HG02642 (cell line): ENCODE results near the gene USP37.

Experiments
- ATAC-seq: cut with Tn5 transposase; IDR thresholded peaks from one replicate; pipeline ENCODE4 v1.9.1; 2021; ENCODE audit warnings: mild to moderate bottlenecking; ENCODE audit not compliant: unreplicated experiment, poor library complexity

Gene USP37

DNA sequence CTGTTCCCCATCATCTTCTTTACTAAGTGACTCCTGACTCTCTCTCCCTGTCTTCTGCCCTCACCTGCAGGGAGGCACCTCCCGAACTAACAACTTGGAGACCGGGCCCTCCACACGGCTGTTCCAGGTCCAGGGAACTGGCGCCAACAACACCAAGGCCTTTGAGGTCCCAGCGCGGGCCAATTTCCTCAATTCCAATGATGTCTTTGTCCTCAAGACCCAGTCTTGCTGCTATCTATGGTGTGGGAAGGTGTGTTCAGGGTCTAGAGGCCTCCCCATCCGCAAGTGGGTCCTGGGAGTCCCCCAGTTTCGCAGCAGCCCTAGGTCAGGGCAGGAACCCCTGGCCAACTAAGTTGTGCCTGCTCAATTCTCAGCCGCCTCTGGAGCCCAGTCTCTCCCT, 133.7 kb downstream of the USP37 start:
- ATAC-seq: no peak

DNA sequence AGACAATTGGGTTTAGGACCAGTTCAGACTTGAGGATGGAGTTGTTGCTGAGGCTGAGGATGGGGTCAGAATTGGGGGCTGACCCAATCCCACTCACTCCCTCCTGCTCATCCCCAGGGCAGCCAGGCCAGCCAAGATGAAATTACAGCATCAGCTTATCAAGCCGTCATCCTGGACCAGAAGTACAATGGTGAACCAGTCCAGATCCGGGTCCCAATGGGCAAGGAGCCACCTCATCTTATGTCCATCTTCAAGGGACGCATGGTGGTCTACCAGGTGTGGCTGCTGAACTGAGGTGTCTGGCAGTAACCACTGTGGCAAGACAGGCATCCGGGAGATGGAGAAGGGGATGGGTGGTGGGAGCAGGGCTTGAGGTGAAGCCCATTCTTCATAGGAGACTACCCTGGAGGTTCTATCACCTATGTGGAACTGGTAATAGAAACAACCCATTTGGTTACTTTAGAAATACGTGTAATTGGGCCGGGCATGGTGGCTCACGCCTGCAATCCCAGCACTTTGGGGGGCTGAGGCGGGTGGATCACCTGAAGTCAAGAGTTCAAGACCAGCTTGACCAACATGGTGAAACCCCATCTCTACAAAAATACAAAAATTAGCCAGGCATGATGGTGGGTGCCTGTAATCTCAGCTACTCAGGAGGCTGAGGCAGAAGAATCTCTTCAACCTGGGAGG, 135.3 kb downstream of the USP37 start:
- no peak for ATAC-seq

GRCh38 chr2:218431878-218432277, 136.3 kb downstream of the USP37 start:
- ATAC-seq: no peak

GRCh38 chr2:218430721-218431120, 137.4 kb downstream of the USP37 start:
- no peak for ATAC-seq

- ATAC-seq: no peak
Measured at GRCh38 chr2:218429911-218430692, 138.0 kb downstream of the USP37 start.

DNA sequence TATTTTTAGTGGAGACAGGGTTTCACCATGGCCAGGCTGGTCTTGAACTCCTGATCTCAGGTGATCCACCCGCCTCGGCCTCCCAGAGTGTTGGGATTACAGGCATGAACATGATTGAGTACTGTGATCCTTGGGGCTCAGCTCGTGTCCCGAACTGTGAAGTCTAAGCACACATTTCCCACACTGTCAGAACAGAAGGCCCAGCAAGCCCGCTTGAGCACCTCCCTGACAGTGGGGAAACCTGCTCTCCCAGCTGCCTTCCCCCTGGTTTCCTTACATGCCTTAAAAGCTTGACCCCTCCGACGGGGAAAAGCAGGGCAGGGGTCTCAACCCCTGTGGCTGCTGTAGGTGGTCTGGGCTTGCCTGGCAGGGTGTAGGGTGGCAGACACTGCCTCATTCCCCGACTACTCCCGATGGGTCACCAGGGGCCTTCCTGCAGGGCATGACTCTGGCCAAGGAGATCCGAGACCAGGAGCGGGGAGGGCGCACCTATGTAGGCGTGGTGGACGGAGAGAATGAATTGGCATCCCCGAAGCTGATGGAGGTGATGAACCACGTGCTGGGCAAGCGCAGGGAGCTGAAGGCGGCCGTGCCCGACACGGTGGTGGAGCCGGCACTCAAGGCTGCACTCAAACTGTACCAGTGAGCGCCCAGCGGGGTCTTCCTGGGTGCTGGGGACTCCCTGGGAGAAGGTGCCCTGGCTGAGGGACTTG, 139.1 kb downstream of the USP37 start:
- no peak for ATAC-seq

GRCh38 chr2:218427741-218428140, 140.4 kb downstream of the USP37 start:
- ATAC-seq: no peak

- no peak for ATAC-seq
Measured at GRCh38 chr2:218425531-218425930, 142.6 kb downstream of the USP37 start.

DNA sequence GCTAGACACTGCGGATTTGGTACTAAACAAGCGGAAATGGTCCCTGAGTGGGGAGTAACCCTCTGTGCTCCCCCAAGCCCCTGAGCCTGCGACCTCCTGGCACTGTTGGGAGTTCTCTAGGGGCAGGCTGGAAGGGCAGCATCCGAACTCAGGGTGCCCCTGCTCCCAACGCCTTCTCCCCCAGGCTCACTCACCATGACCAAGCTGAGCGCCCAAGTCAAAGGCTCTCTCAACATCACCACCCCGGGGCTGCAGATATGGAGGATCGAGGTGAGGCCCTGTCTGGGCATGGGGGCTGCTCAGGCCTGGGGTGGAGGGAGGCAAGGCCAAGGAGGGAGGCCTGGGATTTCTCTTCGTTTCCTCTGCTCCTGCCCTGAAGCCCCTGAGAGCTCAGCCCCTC, 144.6 kb downstream of the USP37 start:
- no peak for ATAC-seq

DNA sequence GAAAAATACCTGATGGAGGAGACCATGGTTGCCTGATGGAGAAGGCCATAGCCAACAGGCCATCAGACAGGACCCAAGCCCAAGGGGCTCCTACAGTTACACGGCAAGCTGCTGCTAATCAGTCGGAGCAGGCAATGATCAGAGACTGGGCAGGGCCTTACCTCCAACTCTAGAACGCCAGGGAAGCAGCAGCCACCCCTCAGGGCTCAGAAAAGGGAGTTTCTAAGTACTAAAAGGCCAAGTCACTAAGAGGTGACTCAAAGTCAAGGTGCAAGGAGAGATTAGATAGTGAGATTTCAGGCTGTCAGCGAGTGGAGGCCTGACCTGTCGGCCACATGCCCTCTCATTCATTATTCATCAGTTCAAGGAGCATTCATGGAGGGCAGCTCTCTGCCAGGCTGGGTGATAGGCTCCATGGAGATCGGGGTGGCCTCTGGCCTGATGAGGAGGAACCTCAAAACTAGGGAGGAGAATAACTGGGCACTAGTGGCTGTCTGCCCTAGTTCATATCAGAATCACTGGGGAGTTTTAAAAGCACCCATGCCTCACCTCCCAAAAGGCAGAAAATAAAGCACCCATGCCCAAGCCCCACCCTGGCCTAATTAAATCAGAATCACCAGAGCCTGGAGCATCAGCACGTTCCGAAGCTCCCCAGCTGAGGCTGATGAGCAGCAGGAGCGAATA, 145.6 kb downstream of the USP37 start:
- no peak for ATAC-seq

- ATAC-seq: no peak
Measured at GRCh38 chr2:218421027-218421426, 147.1 kb downstream of the USP37 start.

DNA sequence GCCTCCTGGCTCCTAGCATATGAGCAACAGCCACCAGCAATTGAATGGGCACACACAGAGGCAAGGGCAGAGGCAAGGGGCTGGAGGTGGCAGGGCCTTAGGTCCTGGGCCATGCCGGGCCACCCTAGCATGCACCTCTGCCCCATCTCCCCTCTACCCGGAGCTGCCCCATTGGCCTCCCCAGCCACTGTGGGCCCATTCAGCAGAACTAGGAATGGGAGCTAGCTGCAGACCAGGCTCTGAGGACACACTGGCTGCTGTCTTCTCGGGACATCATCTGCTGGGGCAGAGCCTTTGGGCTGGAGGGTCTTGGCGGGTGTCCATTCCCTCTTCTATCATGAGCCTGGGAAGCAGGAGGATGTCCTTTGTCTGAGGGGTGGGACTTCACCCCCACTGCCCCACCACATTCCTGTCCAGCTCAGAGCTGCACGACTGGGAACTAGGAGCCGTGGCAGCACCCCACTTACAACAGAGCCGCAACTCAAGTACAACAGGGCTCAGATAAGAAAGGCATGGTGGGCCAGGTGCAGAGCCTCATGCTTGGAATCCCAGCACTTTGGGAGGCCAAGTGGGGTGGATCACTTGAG, 148.4 kb downstream of the USP37 start:
- ATAC-seq: no peak

GRCh38 chr2:218418717-218419458, 149.3 kb downstream of the USP37 start, which contains the start of gene VIL1:
Gene VIL1 (plus strand): TSS chr2:218419123. CDS start chr2:218423779, 4,656 bp downstream.
- ATAC-seq: no peak

DNA sequence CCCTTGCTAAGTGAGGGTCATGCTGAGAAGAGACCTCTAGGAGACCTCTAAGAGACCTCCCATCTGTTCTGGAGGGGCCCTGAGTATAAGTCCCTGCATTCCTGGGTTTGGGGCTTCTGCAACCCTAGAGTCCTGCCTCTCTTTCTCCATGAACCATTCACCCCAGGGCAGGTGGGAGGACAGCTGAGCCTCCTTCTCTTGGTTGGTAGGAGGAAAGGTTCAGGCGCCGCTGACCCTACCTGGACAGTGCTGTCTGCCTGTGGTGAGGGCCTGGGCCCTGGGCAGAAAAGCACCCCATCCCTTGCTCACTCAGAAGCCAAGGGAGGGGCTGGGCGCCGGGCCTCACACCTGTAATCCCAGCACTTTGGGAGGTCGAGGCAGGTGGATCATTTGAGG, 149.8 kb downstream of the USP37 start:
- no peak for ATAC-seq

DNA sequence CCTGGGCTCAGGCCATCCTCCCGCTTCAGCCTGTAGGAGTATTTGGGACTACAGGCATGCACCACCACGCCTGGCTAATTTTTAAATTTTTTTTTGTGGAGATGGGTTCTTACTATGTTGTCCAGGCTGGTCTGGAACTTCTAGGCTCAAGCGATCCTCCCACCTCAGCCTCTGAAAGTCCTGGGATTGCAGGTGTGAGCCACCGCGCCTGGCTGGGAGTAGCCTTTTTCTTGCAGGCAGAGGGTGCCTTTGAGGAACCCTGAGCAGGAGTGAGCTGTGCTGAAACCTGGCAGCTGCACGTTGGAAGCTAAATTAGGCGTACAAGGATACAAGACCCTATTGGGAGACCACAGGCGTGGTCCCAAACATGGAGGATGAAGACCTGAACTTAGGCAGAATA, 160.4 kb downstream of the USP37 start:
- ATAC-seq: no peak

- no peak for ATAC-seq
Measured at GRCh38 chr2:218406949-218407618, 161.1 kb downstream of the USP37 start.

DNA sequence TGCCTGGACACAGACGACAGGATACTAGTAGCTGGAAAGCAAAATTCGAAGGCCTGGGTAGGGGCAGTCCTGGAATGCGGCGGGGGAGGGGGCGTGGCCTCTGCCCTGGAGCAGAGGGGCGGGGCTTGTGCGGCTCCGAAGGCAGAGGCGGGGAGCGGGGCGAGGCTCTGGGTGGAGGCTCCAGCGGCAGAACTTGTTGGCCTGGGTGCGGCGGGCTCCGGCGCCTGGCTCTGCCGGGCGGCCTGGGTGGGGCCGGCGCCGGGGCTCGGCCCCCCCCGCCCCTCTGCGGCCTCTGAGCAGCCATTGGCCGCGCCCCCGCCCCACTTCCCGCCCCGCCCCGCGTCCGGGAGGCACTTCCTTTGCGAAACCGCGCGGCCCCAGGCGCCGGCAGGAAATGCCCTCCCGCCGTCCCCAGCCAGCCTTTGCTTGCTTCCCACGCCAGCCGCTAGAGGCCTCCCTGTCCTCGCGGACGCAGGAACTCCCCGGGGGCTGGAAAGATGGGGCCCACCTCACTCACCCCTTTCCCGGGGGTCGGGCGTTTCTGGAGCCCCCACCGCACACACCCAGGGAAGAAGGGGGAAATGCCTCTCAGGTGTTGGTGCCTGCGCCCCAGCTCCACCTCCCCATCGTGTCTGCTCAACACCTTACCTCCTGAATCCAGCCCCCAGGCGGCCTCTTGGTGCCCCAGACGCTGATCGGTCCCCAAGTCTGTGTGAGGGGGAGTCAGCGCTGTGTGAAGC, 161.8 kb downstream of the USP37 start:
- ATAC-seq: peak; percentile 87

- ATAC-seq: peak; percentile 21
Measured at GRCh38 chr2:218405746-218406208, 162.4 kb downstream of the USP37 start.
